Ectodermal cell (in vitro differentiated cells): ENCODE data around the gene IFITM2.

Experiments used
- H3K27ac ChIP-seq: 2 replicates; pipeline ENCODE4 v1.7.0; 2013; ENCODE audit warnings: mild to moderate bottlenecking, low read depth, low read length; ENCODE audit not compliant: insufficient read depth, poor library complexity, severe bottlenecking
- H3K27me3 ChIP-seq: 2 replicates; pipeline ENCODE4 v1.7.0; 2013; ENCODE audit warnings: mild to moderate bottlenecking, low read length; ENCODE audit not compliant: insufficient read depth, control insufficient read depth, poor library complexity, severe bottlenecking
- H3K36me3 ChIP-seq: one replicate; pipeline ENCODE4 v1.7.0; 2013; ENCODE audit warnings: low read length; ENCODE audit not compliant: control insufficient read depth, insufficient read depth
- H3K4me1 ChIP-seq: one replicate; pipeline ENCODE4 v1.7.0; 2013; ENCODE audit warnings: low read length; ENCODE audit not compliant: control insufficient read depth, insufficient read depth
- H3K4me3 ChIP-seq: 2 replicates; pipeline ENCODE4 v1.7.0; 2013; ENCODE audit warnings: low read depth, low read length, control low read depth; ENCODE audit not compliant: insufficient read depth
- H3K9me3 ChIP-seq: 2 replicates; pipeline ENCODE4 v1.7.0; 2013; ENCODE audit warnings: mild to moderate bottlenecking, low read length, moderate library complexity; ENCODE audit not compliant: control insufficient read depth
- WGBS, 2 experiments: methylation state at CpG; one replicate each; pipeline ENCODE4 v1.1.7; 2013; ENCODE audit warnings: missing lambda C conversion rate in 2 of 2; 5-methylcytosine and 5-hydroxymethylcytosine counted together

IFITM2 gene

DNA sequence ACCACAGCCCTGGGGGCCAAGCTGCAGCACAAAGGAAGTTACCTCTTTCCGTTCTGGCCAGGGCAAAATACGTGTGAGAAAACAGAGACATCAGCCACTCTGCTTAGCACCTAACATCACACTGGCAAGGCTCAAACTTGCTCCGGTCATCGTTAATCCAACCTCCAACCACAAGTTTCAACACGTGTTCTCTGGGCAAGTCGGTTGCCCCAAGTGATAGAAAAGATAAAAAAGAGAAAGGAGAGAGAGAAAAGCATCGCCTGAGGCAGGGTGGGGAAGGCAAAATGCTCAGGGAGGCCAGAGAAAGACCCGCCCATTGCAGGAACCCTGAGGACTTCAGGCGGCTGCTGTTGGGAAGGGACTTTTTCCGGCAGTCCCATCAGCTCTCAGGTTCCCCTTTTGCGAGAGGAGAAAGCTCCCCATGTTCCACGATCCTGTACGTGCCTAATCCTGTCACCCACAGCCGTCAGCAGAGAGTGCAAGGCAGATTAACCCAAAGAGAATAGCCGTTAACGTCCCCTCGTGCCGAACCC lies 43.2 kb downstream of the IFITM2 start:
- WGBS, 2 experiments, result 64 to 68% methylated on average over 18 of the region's 18 CpGs
- Histone ChIP-seq H3K4me3 (no peak overlapping the region), H3K27me3 (no peaks in the 10 kb centered on the region), H3K36me3 (no peaks in the 10 kb centered on the region), H3K9me3 (no peaks in the 10 kb centered on the region), H3K27ac (no peak overlapping the region), H3K4me1 (peaks cover 8% of the 10 kb centered on the region)

GRCh38 chr11:351411-351810 lies 43.8 kb downstream of the IFITM2 start:
- Histone ChIP-seq H3K36me3 (no peaks in the 10 kb centered on the region), H3K27ac (no peak overlapping the region), H3K9me3 (no peaks in the 10 kb centered on the region), H3K4me3 (no peak overlapping the region), H3K4me1 (peaks cover 8% of the 10 kb centered on the region), H3K27me3 (no peaks in the 10 kb centered on the region)
- 93 to 94% methylated on average over 14 of the region's 14 CpGs for WGBS, 2 experiments

- WGBS, 2 experiments, result 94 to 96% methylated on average over 12 of the region's 12 CpGs
These were observed 44.9 kb downstream of the IFITM2 start for GRCh38 chr11:352456-353031.

DNA sequence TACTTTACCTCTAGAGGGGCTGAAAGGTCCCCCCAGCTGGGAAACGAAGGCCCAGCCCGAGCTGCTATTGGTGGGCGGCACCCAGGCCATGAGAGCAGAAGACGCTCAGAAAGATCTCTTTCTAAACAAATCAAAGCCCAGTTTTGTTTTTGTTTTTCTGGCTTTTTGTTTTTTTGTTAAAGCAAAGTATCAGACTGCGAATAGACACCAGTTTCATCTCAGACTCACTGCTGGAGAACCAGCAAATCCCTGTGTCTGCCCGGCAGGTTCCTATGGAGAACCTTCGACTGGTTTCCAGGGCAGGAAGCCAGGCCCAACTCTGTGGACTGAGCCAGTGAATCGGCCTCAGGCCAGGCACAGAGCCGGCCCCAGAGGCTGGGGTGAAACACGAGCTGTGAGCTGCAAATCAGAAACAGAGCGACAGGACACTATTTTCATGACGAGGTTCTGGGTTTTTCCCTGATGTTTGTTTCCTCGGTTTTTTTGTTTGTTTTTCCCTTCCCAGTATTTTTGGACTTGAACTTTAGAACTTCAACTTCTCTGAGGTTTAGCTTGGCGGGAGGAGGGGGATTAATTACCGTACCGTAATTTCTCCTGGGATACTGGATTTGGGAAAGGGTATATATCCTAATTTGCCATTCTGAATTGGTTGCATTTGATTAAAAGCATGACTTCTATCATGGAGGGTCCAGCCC lies 45.7 kb downstream of the IFITM2 start:
- WGBS, 2 experiments, result 63 to 65% methylated on average over 16 of the region's 16 CpGs
- Histone ChIP-seq H3K9me3 (no peaks in the 10 kb centered on the region), H3K36me3 (no peaks in the 10 kb centered on the region), H3K27me3 (no peaks in the 10 kb centered on the region), H3K4me3 (no peak overlapping the region), H3K27ac (no peak overlapping the region), H3K4me1 (peaks cover 8% of the 10 kb centered on the region)

More at GRCh38 chr11:352456-353031, 44.9 kb downstream of the IFITM2 start:
- Histone ChIP-seq H3K27ac (no peak overlapping the region), H3K27me3 (no peaks in the 10 kb centered on the region), H3K36me3 (no peaks in the 10 kb centered on the region), H3K4me1 (peaks cover 8% of the 10 kb centered on the region), H3K9me3 (no peaks in the 10 kb centered on the region), H3K4me3 (no peak overlapping the region)

DNA sequence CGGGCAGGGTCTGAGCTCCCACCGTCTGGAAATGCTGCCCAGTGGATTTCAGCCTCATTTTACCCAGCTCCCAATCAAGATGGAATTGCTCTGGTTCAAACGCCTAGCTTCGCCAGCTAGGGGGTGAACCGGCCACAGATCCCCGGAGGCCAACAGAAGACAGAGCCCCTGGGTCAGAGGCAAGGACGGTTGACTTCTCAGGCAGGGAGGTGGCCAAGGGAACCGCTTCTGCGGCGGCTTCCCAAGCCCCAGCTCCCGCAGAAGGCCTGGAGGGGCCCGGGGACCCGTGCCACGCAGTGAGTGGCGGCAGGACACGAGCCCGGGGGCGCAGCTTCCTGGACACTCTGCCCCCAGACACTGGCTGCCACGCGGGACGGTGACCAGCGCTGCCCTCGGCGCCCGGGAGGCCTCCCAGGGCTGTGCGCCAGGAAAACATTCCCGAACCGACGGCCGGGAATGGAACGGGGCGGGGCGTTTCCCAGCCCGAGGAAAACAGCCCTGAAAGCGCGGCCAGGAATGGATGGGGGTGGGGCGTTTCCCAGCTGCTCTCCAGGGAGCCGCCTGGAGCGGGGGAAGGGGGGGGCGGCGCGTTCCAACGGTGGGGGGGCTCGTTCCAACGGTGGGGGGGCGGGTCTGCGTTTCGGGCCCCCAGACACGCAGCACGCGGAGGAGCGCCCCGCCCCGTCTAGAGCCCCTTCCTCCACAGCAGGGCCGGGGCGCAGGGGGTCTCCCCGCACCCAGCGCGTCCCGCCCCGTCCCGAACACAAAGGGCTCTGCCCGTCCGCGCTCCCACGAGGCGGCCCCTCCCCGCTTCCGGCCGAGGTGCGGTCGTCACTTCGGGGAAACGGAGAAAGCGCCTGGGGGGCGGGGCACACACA lies 48.2 kb downstream of the IFITM2 start:
- whole genome bisulfite sequencing, 2 experiments, result 6% methylated on average over 72 to 73 of the region's 76 CpGs
- H3K36me3 ChIP-seq, result no peaks in the 10 kb centered on the region

GRCh38 chr11:356610-357009 lies 49.0 kb downstream of the IFITM2 start:
- WGBS, 2 experiments, result 75 to 77% methylated on average over 6 of the region's 6 CpGs

More for the DNA sequence above, 48.2 kb downstream of the IFITM2 start:
- Histone ChIP-seq H3K4me1 (peaks cover 8% of the 10 kb centered on the region), H3K9me3 (no peaks in the 10 kb centered on the region), H3K4me3 (peak overlapping the region; percentile 41), H3K27me3 (no peaks in the 10 kb centered on the region), H3K27ac (peak overlapping the region; percentile 91)

DNA sequence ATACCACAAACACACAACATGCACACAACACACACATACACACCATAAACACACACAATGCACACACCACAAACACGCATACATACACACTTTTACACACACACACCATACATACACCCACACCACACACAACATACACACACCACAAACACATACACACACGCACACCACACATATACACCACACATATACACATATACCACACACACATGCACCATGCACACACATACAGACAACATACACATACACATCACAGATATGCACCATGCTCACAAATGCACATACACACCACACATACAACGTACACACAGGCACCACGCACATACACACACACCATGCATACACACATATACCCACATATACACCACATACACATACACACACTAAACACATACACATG lies 50.0 kb downstream of the IFITM2 start:
- no peak overlapping the region for H3K4me3 ChIP-seq

More at GRCh38 chr11:356610-357009, 49.0 kb downstream of the IFITM2 start:
- no peaks in the 10 kb centered on the region for H3K36me3 ChIP-seq
- no peaks in the 10 kb centered on the region for H3K27me3 ChIP-seq
- no peak overlapping the region for H3K4me3 ChIP-seq
- peaks cover 8% of the 10 kb centered on the region for H3K4me1 ChIP-seq
- no peaks in the 10 kb centered on the region for H3K9me3 ChIP-seq
- H3K27ac ChIP-seq, result no peak overlapping the region

GRCh38 chr11:358129-358800 lies 50.6 kb downstream of the IFITM2 start:
- H3K4me1 ChIP-seq, result peaks cover 8% of the 10 kb centered on the region
- 81 to 82% methylated on average over 34 of the region's 34 CpGs for WGBS, 2 experiments
- H3K4me3 ChIP-seq, result no peak overlapping the region
- H3K27ac ChIP-seq, result no peak overlapping the region
- no peaks in the 10 kb centered on the region for H3K9me3 ChIP-seq
- H3K27me3 ChIP-seq, result no peaks in the 10 kb centered on the region
- no peaks in the 10 kb centered on the region for H3K36me3 ChIP-seq

More for the DNA sequence above, 50.0 kb downstream of the IFITM2 start:
- Histone ChIP-seq H3K36me3 (no peaks in the 10 kb centered on the region), H3K27me3 (no peaks in the 10 kb centered on the region), H3K9me3 (no peaks in the 10 kb centered on the region), H3K27ac (no peak overlapping the region), H3K4me1 (peaks cover 8% of the 10 kb centered on the region)
- WGBS, 2 experiments, result 93% methylated on average over 4 of the region's 4 CpGs
